ENCODE measurements around the gene PKNOX2.

GRCh38 chr11:125175896-125176575, 11.5 kb downstream of the PKNOX2 start:
- no peak for TF ChIP-seq CTCF (IDR thresholded peaks at IDR 0.05)
- no peak for TF ChIP-seq POLR2A (IDR thresholded peaks at IDR 0.05)

Data from lower leg skin (tissue), 3 donors.